ENCODE measurements around the gene PIP4K2A. TPM values are rescaled to one million over a fixed set of nuclear protein-coding genes. Genes with fewer than 3 reads are reported as not detected.

The PIP4K2A gene
- total RNA-seq, 2 donors from 2014 or later, result 13.2 to 17.4 TPM

GRCh38 chr10:22604344-22605126, 109.8 kb downstream of the PIP4K2A start:
- no peak for TF ChIP-seq CTCF (IDR thresholded peaks at IDR 0.05)
- TF ChIP-seq POLR2AphosphoS5 (IDR thresholded peaks at IDR 0.05), result no peak
- TF ChIP-seq POLR2A (IDR thresholded peaks at IDR 0.05), result no peak
- H3K27ac ChIP-seq, result no peak overlapping the region
- intact Hi-C loops (cut with DNase I), result no loop called here
- H3K4me3 ChIP-seq, result no peak overlapping the region
- H3K36me3 ChIP-seq, result no peaks in the 10 kb centered on the region
- WGBS, result 77% methylated on average over 15 of the region's 15 CpGs
- no peaks in the 10 kb centered on the region for H3K4me1 ChIP-seq (replicated peaks)
- H3K9me3 ChIP-seq, result no peaks in the 10 kb centered on the region
- H3K27me3 ChIP-seq (replicated peaks; ENCODE audit: insufficient read depth), result no peaks in the 10 kb centered on the region
- no peak for DNase-seq (ENCODE audit: low spot score)

DNA sequence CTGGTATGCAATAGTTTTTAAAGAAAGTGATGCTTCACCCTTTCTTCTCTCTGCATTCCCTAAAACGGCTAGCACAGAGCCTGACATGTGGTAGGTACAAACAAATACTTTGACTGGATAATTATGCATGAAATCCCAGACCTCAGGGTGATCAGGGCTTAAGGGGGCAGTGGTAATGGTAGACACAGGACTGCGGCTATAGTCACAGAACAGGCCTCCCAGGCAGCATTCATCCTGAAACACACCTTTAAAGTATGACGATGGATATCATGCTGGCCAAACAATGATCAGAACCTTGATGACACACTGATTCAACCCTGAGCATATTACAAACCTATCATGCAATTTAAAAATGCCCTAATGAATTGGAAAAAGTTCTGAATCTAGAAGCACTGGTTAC, 110.8 kb downstream of the PIP4K2A start:
- 88% methylated on average over 3 of the region's 3 CpGs for WGBS
- DNase-seq (ENCODE audit: low spot score), result no peak
- Histone ChIP-seq H3K9me3 (no peaks in the 10 kb centered on the region), H3K36me3 (no peaks in the 10 kb centered on the region), H3K27me3 (replicated peaks; ENCODE audit: insufficient read depth) (no peaks in the 10 kb centered on the region), H3K4me3 (no peak overlapping the region), H3K27ac (no peak overlapping the region), H3K4me1 (replicated peaks) (no peaks in the 10 kb centered on the region)
- TF ChIP-seq CTCF (IDR thresholded peaks at IDR 0.05) (no peak), POLR2AphosphoS5 (IDR thresholded peaks at IDR 0.05) (no peak), POLR2A (IDR thresholded peaks at IDR 0.05) (no peak)
- intact Hi-C loops (cut with DNase I), result no loop called here

DNA sequence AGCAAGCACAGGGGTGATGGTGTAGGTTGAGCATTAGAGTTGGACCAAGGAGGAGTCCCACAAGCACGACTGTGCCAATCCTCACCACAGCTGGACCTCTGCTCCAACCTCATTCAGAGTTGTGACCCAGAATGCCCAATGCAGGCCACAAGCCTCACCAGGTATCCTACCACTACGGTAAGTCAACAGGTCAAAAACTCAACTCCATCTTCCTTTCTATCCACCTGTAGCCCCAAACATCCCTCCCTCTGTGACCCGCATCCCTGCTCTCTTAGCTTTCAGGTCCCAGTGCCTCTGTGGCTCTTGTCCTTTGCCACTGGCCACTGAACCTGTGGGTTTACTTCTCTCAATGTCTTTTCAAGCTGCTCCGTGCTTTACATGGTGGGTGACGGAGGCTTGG, 112.8 kb downstream of the PIP4K2A start:
- Histone ChIP-seq H3K4me3 (no peak overlapping the region), H3K9me3 (no peaks in the 10 kb centered on the region), H3K27ac (no peak overlapping the region), H3K27me3 (replicated peaks; ENCODE audit: insufficient read depth) (no peaks in the 10 kb centered on the region), H3K4me1 (replicated peaks) (no peaks in the 10 kb centered on the region), H3K36me3 (no peaks in the 10 kb centered on the region)
- DNase-seq (ENCODE audit: low spot score), result no peak
- intact Hi-C loops (cut with DNase I), result no loop called here
- no peak for TF ChIP-seq POLR2A (IDR thresholded peaks at IDR 0.05)
- TF ChIP-seq CTCF (IDR thresholded peaks at IDR 0.05), result no peak
- no peak for TF ChIP-seq POLR2AphosphoS5 (IDR thresholded peaks at IDR 0.05)
- 98% methylated on average over 5 of the region's 5 CpGs for WGBS

- no peak for TF ChIP-seq POLR2A (IDR thresholded peaks at IDR 0.05)
- no peak for TF ChIP-seq POLR2AphosphoS5 (IDR thresholded peaks at IDR 0.05)
- TF ChIP-seq CTCF (IDR thresholded peaks at IDR 0.05), result no peak
- Histone ChIP-seq H3K4me1 (replicated peaks) (no peaks in the 10 kb centered on the region), H3K4me3 (no peak overlapping the region), H3K9me3 (no peaks in the 10 kb centered on the region), H3K27ac (no peak overlapping the region), H3K36me3 (no peaks in the 10 kb centered on the region), H3K27me3 (replicated peaks; ENCODE audit: insufficient read depth) (no peaks in the 10 kb centered on the region)
- DNase-seq (ENCODE audit: low spot score), result no peak
- WGBS, result 63% methylated on average over 11 of the region's 11 CpGs
- intact Hi-C loops (cut with DNase I), result loop anchor here (10.0 kb wide), 1 partner anchor 385 kb away; no protein-coding TSS in a partner anchor
These were observed 114.6 kb downstream of the PIP4K2A start for GRCh38 chr10:22599636-22600228.

All from prostate gland (tissue), 2 donors.